GM23338 (cell line): ENCODE measurements around the gene NDUFS6. TPM values are rescaled to one million over a fixed set of nuclear protein-coding genes. Genes with fewer than 3 reads are reported as not detected.

Experiments
- ATAC-seq: fragments of 200-7000 bp; cut with Tn5 transposase; 3 replicates; pipeline ENCODE4 v1.9.1; 2020
- DNase-seq: peaks from one replicate; pipeline ENCODE4 v3.0.0-alpha.2; 2015; ENCODE audit warnings: low spot score
- H2AFZ ChIP-seq: fragments of 200-600 bp; sonication (generic); 2 replicates; pipeline ENCODE4 v1.8.0; 2016; ENCODE audit warnings: antibody characterized with exemption, mild to moderate bottlenecking, moderate library complexity
- H3F3A ChIP-seq: fragments of 200-600 bp; sonication (generic); replicated peaks from 2 replicates; pipeline ENCODE4 v1.8.0; 2017; ENCODE audit warnings: antibody characterized with exemption, mixed run types, low read depth
- H3K27ac ChIP-seq: fragments of 200-600 bp; sonication (generic); 2 replicates; pipeline ENCODE4 v1.6.1; 2016; ENCODE audit warnings: low read depth
- H3K27me3 ChIP-seq: fragments of 200-600 bp; sonication (generic); 2 replicates; pipeline ENCODE4 v1.8.0; 2016; ENCODE audit warnings: mild to moderate bottlenecking, mixed run types, moderate library complexity; ENCODE audit not compliant: insufficient read depth
- H3K36me3 ChIP-seq: fragments of 200-600 bp; sonication (generic); 2 replicates; pipeline ENCODE4 v1.8.0; 2016; ENCODE audit warnings: mild to moderate bottlenecking; ENCODE audit not compliant: insufficient read depth
- H3K4me1 ChIP-seq: fragments of 200-600 bp; sonication (generic); 2 replicates; pipeline ENCODE4 v1.8.0; 2016; ENCODE audit warnings: mild to moderate bottlenecking, moderate library complexity; ENCODE audit not compliant: insufficient read depth
- H3K4me2 ChIP-seq: fragments of 200-600 bp; sonication (generic); 2 replicates; pipeline ENCODE4 v1.7.1; 2017; ENCODE audit warnings: mixed run types
- H3K4me3 ChIP-seq: fragments of 200-600 bp; sonication (generic); 2 replicates; pipeline ENCODE4 v1.6.1; 2016; ENCODE audit warnings: mixed run types
- H3K79me2 ChIP-seq: fragments of 200-600 bp; sonication (generic); replicated peaks from 2 replicates; pipeline ENCODE4 v1.8.0; 2017; ENCODE audit warnings: mild to moderate bottlenecking; ENCODE audit not compliant: insufficient read depth
- H3K9me2 ChIP-seq: fragments of 200-600 bp; sonication (generic); 2 replicates; pipeline ENCODE4 v1.8.0; 2017; ENCODE audit not compliant: insufficient read depth
- H4K20me1 ChIP-seq: fragments of 200-600 bp; sonication (generic); replicated peaks from 2 replicates; pipeline ENCODE4 v1.8.0; 2017; ENCODE audit warnings: mild to moderate bottlenecking; ENCODE audit not compliant: insufficient read depth
- H3K27ac Mint-ChIP-seq: 2 replicates; pipeline ENCODE4 v1.8.0; 2020; ENCODE audit warnings: inconsistent platforms, mild to moderate bottlenecking, moderate library complexity, mixed read lengths
- H3K27me3 Mint-ChIP-seq: 3 replicates; pipeline ENCODE4 v1.8.0; 2022; ENCODE audit warnings: low read depth, mild to moderate bottlenecking, moderate library complexity, mixed read lengths, inconsistent platforms; ENCODE audit not compliant: insufficient read depth, poor library complexity
- H3K36me3 Mint-ChIP-seq: 3 replicates; pipeline ENCODE4 v1.8.0; 2021; ENCODE audit warnings: low read depth, mild to moderate bottlenecking, inconsistent platforms, moderate library complexity, mixed read lengths
- H3K4me1 Mint-ChIP-seq: 3 replicates; pipeline ENCODE4 v1.8.0; 2020; ENCODE audit warnings: mild to moderate bottlenecking, inconsistent platforms, mixed read lengths
- H3K4me3 Mint-ChIP-seq: 3 replicates; pipeline ENCODE4 v1.8.0; 2021; ENCODE audit warnings: moderate library complexity, mild to moderate bottlenecking, inconsistent platforms, mixed read lengths
- H3K9me3 Mint-ChIP-seq: 3 replicates; pipeline ENCODE4 v1.8.0; 2020; ENCODE audit warnings: moderate library complexity, mild to moderate bottlenecking, inconsistent platforms, mixed read lengths
- EZH2 ChIP-seq: fragments of 200-600 bp; sonication (generic); IDR thresholded peaks from one replicate; pipeline ENCODE4 v1.8.0; 2017; ENCODE audit warnings: antibody characterized with exemption, mild to moderate bottlenecking, low read depth; ENCODE audit not compliant: unreplicated experiment
- NANOG ChIP-seq: IDR thresholded peaks from 2 replicates; pipeline ENCODE4 v1.6.1; 2016; ENCODE audit warnings: antibody characterized with exemption, borderline replicate concordance
- POLR2AphosphoS5 ChIP-seq: IDR thresholded peaks from 2 replicates; pipeline ENCODE4 v1.6.1; 2016; ENCODE audit warnings: antibody characterized with exemption, low read depth
- REST ChIP-seq: IDR thresholded peaks from one replicate; pipeline ENCODE4 v1.6.1; 2018; ENCODE audit warnings: antibody characterized with exemption; ENCODE audit not compliant: unreplicated experiment
- ZNF114 ChIP-seq: fragments of 250-450 bp; sonication (Bioruptor Pico); IDR thresholded peaks from 2 replicates; pipeline ENCODE4 v1.5.0; 2020; ENCODE audit warnings: mild to moderate bottlenecking, moderate library complexity
- ZNF331 ChIP-seq: fragments of 250-450 bp; sonication (Bioruptor Pico); IDR thresholded peaks from 2 replicates; pipeline ENCODE4 v1.5.0; 2020; ENCODE audit warnings: low read depth, mild to moderate bottlenecking, moderate library complexity
- polyA plus RNA-seq: library from polyadenylated mRNA; unstranded; fragments of >200 nt; fragmentation: Nextera tagmentation; extraction: Ambion mirVana; gene quantifications from 2 replicates; pipeline ENCODE4 v1.2.1, GENCODE V29; 2016
- total RNA-seq: library from RNA; depleted of rRNA; stranded (reverse); fragments of >200 nt; shearing (Covaris generic); gene quantifications from 2 replicates; pipeline ENCODE4 v1.2.3, GENCODE V29; 2014

NDUFS6 gene
- total and polyA plus RNA-seq, 2 experiments from 2014 or later: 94.8 to 289 TPM

GRCh38 chr5:1765880-1766235 is 35.3 kb upstream of the NDUFS6 start:
- Mint-ChIP-seq H3K9me3 (no peaks in the 10 kb centered on the region), H3K36me3 (no peaks in the 10 kb centered on the region), H3K27ac (no peak overlapping the region), H3K4me1 (peaks cover 19% of the 10 kb centered on the region), H3K27me3 (peaks cover 8% of the 10 kb centered on the region), H3K4me3 (no peak overlapping the region)
- TF ChIP-seq POLR2AphosphoS5: no peak
- no peak for TF ChIP-seq EZH2
- TF ChIP-seq NANOG: no peak
- no peak for TF ChIP-seq ZNF331
- H4K20me1 ChIP-seq: no peaks in the 10 kb centered on the region
- ATAC-seq (no peak), DNase-seq (no peak)
- no peaks in the 10 kb centered on the region for H3K36me3 ChIP-seq
- no peak overlapping the region for H3K4me2 ChIP-seq
- H3K4me1 ChIP-seq: no peaks in the 10 kb centered on the region
- H3K9me2 ChIP-seq: no peaks in the 10 kb centered on the region
- no peak overlapping the region for H3K27ac ChIP-seq
- no peaks in the 10 kb centered on the region for H3F3A ChIP-seq
- no peak overlapping the region for H2AFZ ChIP-seq
- no peaks in the 10 kb centered on the region for H3K79me2 ChIP-seq
- no peak overlapping the region for H3K4me3 ChIP-seq
- H3K27me3 ChIP-seq: no peaks in the 10 kb centered on the region

- Mint-ChIP-seq H3K9me3 (no peaks in the 10 kb centered on the region), H3K36me3 (no peaks in the 10 kb centered on the region), H3K4me1 (peaks cover 20% of the 10 kb centered on the region), H3K27me3 (peaks cover 7% of the 10 kb centered on the region), H3K27ac (no peak overlapping the region), H3K4me3 (no peak overlapping the region)
- Histone ChIP-seq H3F3A (no peaks in the 10 kb centered on the region), H3K27ac (no peak overlapping the region), H3K36me3 (no peaks in the 10 kb centered on the region), H4K20me1 (no peaks in the 10 kb centered on the region), H3K4me1 (no peaks in the 10 kb centered on the region), H3K27me3 (no peaks in the 10 kb centered on the region), H2AFZ (no peak overlapping the region), H3K9me2 (no peaks in the 10 kb centered on the region), H3K4me3 (no peak overlapping the region), H3K79me2 (no peaks in the 10 kb centered on the region), H3K4me2 (no peak overlapping the region)
- ATAC-seq (no peak), DNase-seq (no peak)
- TF ChIP-seq ZNF114 (no peak), REST (no peak), EZH2 (no peak)
These were observed 33.5 kb upstream of the NDUFS6 start for GRCh38 chr5:1767524-1768282.
